GM23338 (cell line): Measurements from ENCODE around the gene AP3S1. TPM values are rescaled to one million over a fixed set of nuclear protein-coding genes. Genes with fewer than 3 reads are reported as not detected.
"Not testable (repeated sequence)": the region's sequence is repeated elsewhere in the genome, so short reads cannot be mapped to it uniquely, and the experiment has no call there.

ENCODE experiments used
- ATAC-seq: fragments of 200-7000 bp; cut with Tn5 transposase; 3 replicates; pipeline ENCODE4 v1.9.1; 2020
- DNase-seq: peaks from one replicate; pipeline ENCODE4 v3.0.0-alpha.2; 2015; ENCODE audit warnings: low spot score
- H2AFZ ChIP-seq: fragments of 200-600 bp; sonication (generic); 2 replicates; pipeline ENCODE4 v1.8.0; 2016; ENCODE audit warnings: antibody characterized with exemption, mild to moderate bottlenecking, moderate library complexity
- H3F3A ChIP-seq: fragments of 200-600 bp; sonication (generic); replicated peaks from 2 replicates; pipeline ENCODE4 v1.8.0; 2017; ENCODE audit warnings: antibody characterized with exemption, mixed run types, low read depth
- H3K27ac ChIP-seq: fragments of 200-600 bp; sonication (generic); 2 replicates; pipeline ENCODE4 v1.6.1; 2016; ENCODE audit warnings: low read depth
- H3K27me3 ChIP-seq: fragments of 200-600 bp; sonication (generic); 2 replicates; pipeline ENCODE4 v1.8.0; 2016; ENCODE audit warnings: mild to moderate bottlenecking, mixed run types, moderate library complexity; ENCODE audit not compliant: insufficient read depth
- H3K36me3 ChIP-seq: fragments of 200-600 bp; sonication (generic); 2 replicates; pipeline ENCODE4 v1.8.0; 2016; ENCODE audit warnings: mild to moderate bottlenecking; ENCODE audit not compliant: insufficient read depth
- H3K4me1 ChIP-seq: fragments of 200-600 bp; sonication (generic); 2 replicates; pipeline ENCODE4 v1.8.0; 2016; ENCODE audit warnings: mild to moderate bottlenecking, moderate library complexity; ENCODE audit not compliant: insufficient read depth
- H3K4me2 ChIP-seq: fragments of 200-600 bp; sonication (generic); 2 replicates; pipeline ENCODE4 v1.7.1; 2017; ENCODE audit warnings: mixed run types
- H3K4me3 ChIP-seq: fragments of 200-600 bp; sonication (generic); 2 replicates; pipeline ENCODE4 v1.6.1; 2016; ENCODE audit warnings: mixed run types
- H3K79me2 ChIP-seq: fragments of 200-600 bp; sonication (generic); replicated peaks from 2 replicates; pipeline ENCODE4 v1.8.0; 2017; ENCODE audit warnings: mild to moderate bottlenecking; ENCODE audit not compliant: insufficient read depth
- H3K9me2 ChIP-seq: fragments of 200-600 bp; sonication (generic); 2 replicates; pipeline ENCODE4 v1.8.0; 2017; ENCODE audit not compliant: insufficient read depth
- H4K20me1 ChIP-seq: fragments of 200-600 bp; sonication (generic); replicated peaks from 2 replicates; pipeline ENCODE4 v1.8.0; 2017; ENCODE audit warnings: mild to moderate bottlenecking; ENCODE audit not compliant: insufficient read depth
- H3K27ac Mint-ChIP-seq: 2 replicates; pipeline ENCODE4 v1.8.0; 2020; ENCODE audit warnings: inconsistent platforms, mild to moderate bottlenecking, moderate library complexity, mixed read lengths
- H3K27me3 Mint-ChIP-seq: 3 replicates; pipeline ENCODE4 v1.8.0; 2022; ENCODE audit warnings: low read depth, mild to moderate bottlenecking, moderate library complexity, mixed read lengths, inconsistent platforms; ENCODE audit not compliant: insufficient read depth, poor library complexity
- H3K36me3 Mint-ChIP-seq: 3 replicates; pipeline ENCODE4 v1.8.0; 2021; ENCODE audit warnings: low read depth, mild to moderate bottlenecking, inconsistent platforms, moderate library complexity, mixed read lengths
- H3K4me1 Mint-ChIP-seq: 3 replicates; pipeline ENCODE4 v1.8.0; 2020; ENCODE audit warnings: mild to moderate bottlenecking, inconsistent platforms, mixed read lengths
- H3K4me3 Mint-ChIP-seq: 3 replicates; pipeline ENCODE4 v1.8.0; 2021; ENCODE audit warnings: moderate library complexity, mild to moderate bottlenecking, inconsistent platforms, mixed read lengths
- H3K9me3 Mint-ChIP-seq: 3 replicates; pipeline ENCODE4 v1.8.0; 2020; ENCODE audit warnings: moderate library complexity, mild to moderate bottlenecking, inconsistent platforms, mixed read lengths
- EZH2phosphoT487 ChIP-seq: fragments of 200-600 bp; sonication (generic); IDR thresholded peaks from one replicate; pipeline ENCODE4 v1.8.1; 2018; ENCODE audit warnings: antibody characterized with exemption; ENCODE audit not compliant: unreplicated experiment
- JUNB ChIP-seq: IDR thresholded peaks from one replicate; pipeline ENCODE4 v1.6.1; 2016; ENCODE audit warnings: antibody characterized with exemption; ENCODE audit not compliant: unreplicated experiment
- NANOG ChIP-seq: IDR thresholded peaks from 2 replicates; pipeline ENCODE4 v1.6.1; 2016; ENCODE audit warnings: antibody characterized with exemption, borderline replicate concordance
- POLR2AphosphoS5 ChIP-seq: IDR thresholded peaks from 2 replicates; pipeline ENCODE4 v1.6.1; 2016; ENCODE audit warnings: antibody characterized with exemption, low read depth
- ZNF114 ChIP-seq: fragments of 250-450 bp; sonication (Bioruptor Pico); IDR thresholded peaks from 2 replicates; pipeline ENCODE4 v1.5.0; 2020; ENCODE audit warnings: mild to moderate bottlenecking, moderate library complexity
- ZNF331 ChIP-seq: fragments of 250-450 bp; sonication (Bioruptor Pico); IDR thresholded peaks from 2 replicates; pipeline ENCODE4 v1.5.0; 2020; ENCODE audit warnings: low read depth, mild to moderate bottlenecking, moderate library complexity
- polyA plus RNA-seq: library from polyadenylated mRNA; unstranded; fragments of >200 nt; fragmentation: Nextera tagmentation; extraction: Ambion mirVana; gene quantifications from 2 replicates; pipeline ENCODE4 v1.2.1, GENCODE V29; 2016
- total RNA-seq: library from RNA; depleted of rRNA; stranded (reverse); fragments of >200 nt; shearing (Covaris generic); gene quantifications from 2 replicates; pipeline ENCODE4 v1.2.3, GENCODE V29; 2014
- TF ChIP-seq, protein P1 (sequence below): IDR thresholded peaks from 2 replicates; pipeline ENCODE4 v1.6.1; 2016; ENCODE audit warnings: antibody characterized with exemption
- TF ChIP-seq, protein P2 (sequence below), 2 experiments: fragments of 200-600 bp in 1 of 2; sonication (generic) in 1 of 2; conservative IDR thresholded peaks; 2 replicates each; pipeline versions ENCODE4 v1.5.1 to v1.6.1; 2016 to 2017; ENCODE audit warnings: antibody characterized with exemption in 2 of 2, low read depth in 2 of 2, mild to moderate bottlenecking in 2 of 2, moderate library complexity in 1 of 2
- TF ChIP-seq, protein P3 (sequence below): fragments of 250-450 bp; sonication (Bioruptor Pico); IDR thresholded peaks from 2 replicates; pipeline ENCODE4 v1.5.0; 2020; ENCODE audit warnings: mild to moderate bottlenecking, moderate library complexity

Gene AP3S1
- total and polyA plus RNA-seq, 2 experiments from 2014 or later = 143 to 232 TPM

DNA sequence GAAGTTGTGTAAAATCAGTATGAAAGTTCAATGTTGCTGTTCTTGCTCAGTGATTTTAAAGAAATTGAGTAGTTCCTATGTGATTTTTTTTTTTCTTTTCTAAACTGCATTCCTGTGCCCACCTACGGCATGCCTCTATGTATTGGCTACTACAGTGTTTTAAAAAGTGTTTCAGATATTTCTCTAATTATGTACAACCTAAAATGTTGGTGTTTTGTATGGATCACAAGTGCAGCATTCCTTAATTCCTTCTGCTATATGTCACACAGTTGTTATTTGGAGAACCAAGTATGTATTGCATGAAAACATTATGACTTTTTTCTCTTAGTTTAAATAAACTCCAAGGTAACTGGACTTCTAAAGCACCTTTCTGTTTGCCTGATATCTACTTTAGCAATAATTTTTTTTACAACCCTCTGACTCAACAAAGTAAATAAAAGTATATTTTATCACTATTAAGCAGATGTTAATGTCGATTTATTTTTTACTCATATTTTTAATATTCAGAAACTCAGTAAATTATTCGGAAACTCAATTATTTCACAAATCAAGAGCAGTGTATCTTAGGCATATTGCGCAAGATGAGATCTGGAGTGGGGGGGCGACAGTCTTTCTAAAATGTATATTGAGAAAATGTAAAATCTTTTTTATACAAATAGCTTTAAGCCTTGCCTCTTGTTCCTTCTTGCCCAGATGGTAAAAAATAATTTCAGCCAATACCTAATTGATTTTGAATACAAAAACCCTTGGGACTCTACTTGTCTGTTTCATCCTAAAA is 72.1 kb downstream of the AP3S1 start:
- not testable (repeated sequence) for H3K79me2 ChIP-seq

DNA sequence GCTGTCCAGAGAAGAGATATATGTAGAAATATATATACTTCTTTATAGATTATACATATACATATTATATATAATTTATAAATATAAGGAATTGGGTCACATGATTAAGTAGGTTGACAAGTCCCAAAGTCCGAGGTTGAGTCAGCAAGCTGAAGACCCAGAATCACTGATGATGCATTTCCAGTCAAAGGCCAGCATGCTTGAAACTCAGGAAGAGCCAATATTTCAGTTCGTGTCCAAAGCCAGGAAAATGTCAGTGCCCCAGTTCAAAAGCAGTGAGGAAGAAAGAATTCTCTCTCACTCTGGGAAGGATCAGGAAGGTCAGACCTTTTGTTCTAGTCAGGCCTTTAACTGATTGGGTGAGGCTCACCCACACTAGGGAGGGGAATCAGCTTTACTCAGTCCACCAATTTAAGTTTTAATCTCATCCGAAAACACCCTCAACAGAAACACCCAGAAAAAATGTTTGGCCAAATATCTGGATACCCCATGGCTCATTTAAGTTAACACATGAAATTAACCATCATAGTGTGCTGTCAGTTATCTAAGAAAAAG is 78.5 kb downstream of the AP3S1 start:
- no peak overlapping the region for H3K4me3 Mint-ChIP-seq
- H3K4me3 ChIP-seq = no peak overlapping the region
- no peaks in the 10 kb centered on the region for H3K4me1 ChIP-seq
- H3K9me3 Mint-ChIP-seq = no peaks in the 10 kb centered on the region
- no peak overlapping the region for H3K27ac ChIP-seq
- no peaks in the 10 kb centered on the region for H3K36me3 Mint-ChIP-seq
- no peaks in the 10 kb centered on the region for H3K36me3 ChIP-seq
- no peaks in the 10 kb centered on the region for H3K27me3 Mint-ChIP-seq
- no peak overlapping the region for H2AFZ ChIP-seq
- H3K27me3 ChIP-seq = no peaks in the 10 kb centered on the region
- H3F3A ChIP-seq = no peaks in the 10 kb centered on the region
- H3K27ac Mint-ChIP-seq = no peak overlapping the region
- no peaks in the 10 kb centered on the region for H3K79me2 ChIP-seq
- H3K4me2 ChIP-seq = no peak overlapping the region
- DNase-seq = no peak
- no peaks in the 10 kb centered on the region for H3K9me2 ChIP-seq
- no peaks in the 10 kb centered on the region for H3K4me1 Mint-ChIP-seq
- no peak for ATAC-seq
- H4K20me1 ChIP-seq = no peaks in the 10 kb centered on the region
- no peak for TF ChIP-seq POLR2AphosphoS5
- TF ChIP-seq EZH2phosphoT487 = no peak
- no peak for TF ChIP-seq JUNB
- TF ChIP-seq, protein P1, sequence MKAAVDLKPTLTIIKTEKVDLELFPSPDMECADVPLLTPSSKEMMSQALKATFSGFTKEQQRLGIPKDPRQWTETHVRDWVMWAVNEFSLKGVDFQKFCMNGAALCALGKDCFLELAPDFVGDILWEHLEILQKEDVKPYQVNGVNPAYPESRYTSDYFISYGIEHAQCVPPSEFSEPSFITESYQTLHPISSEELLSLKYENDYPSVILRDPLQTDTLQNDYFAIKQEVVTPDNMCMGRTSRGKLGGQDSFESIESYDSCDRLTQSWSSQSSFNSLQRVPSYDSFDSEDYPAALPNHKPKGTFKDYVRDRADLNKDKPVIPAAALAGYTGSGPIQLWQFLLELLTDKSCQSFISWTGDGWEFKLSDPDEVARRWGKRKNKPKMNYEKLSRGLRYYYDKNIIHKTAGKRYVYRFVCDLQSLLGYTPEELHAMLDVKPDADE = no peak
- no peak for TF ChIP-seq NANOG
- no peak for TF ChIP-seq ZNF331 (CRISPR knock-in tag)
- TF ChIP-seq ZNF114 = no peak
- TF ChIP-seq, protein P2, sequence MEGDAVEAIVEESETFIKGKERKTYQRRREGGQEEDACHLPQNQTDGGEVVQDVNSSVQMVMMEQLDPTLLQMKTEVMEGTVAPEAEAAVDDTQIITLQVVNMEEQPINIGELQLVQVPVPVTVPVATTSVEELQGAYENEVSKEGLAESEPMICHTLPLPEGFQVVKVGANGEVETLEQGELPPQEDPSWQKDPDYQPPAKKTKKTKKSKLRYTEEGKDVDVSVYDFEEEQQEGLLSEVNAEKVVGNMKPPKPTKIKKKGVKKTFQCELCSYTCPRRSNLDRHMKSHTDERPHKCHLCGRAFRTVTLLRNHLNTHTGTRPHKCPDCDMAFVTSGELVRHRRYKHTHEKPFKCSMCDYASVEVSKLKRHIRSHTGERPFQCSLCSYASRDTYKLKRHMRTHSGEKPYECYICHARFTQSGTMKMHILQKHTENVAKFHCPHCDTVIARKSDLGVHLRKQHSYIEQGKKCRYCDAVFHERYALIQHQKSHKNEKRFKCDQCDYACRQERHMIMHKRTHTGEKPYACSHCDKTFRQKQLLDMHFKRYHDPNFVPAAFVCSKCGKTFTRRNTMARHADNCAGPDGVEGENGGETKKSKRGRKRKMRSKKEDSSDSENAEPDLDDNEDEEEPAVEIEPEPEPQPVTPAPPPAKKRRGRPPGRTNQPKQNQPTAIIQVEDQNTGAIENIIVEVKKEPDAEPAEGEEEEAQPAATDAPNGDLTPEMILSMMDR (conservative IDR thresholded peaks at IDR 0.05; ENCODE audit: low read depth in 2 of 2) = no peak
- TF ChIP-seq, protein P3, sequence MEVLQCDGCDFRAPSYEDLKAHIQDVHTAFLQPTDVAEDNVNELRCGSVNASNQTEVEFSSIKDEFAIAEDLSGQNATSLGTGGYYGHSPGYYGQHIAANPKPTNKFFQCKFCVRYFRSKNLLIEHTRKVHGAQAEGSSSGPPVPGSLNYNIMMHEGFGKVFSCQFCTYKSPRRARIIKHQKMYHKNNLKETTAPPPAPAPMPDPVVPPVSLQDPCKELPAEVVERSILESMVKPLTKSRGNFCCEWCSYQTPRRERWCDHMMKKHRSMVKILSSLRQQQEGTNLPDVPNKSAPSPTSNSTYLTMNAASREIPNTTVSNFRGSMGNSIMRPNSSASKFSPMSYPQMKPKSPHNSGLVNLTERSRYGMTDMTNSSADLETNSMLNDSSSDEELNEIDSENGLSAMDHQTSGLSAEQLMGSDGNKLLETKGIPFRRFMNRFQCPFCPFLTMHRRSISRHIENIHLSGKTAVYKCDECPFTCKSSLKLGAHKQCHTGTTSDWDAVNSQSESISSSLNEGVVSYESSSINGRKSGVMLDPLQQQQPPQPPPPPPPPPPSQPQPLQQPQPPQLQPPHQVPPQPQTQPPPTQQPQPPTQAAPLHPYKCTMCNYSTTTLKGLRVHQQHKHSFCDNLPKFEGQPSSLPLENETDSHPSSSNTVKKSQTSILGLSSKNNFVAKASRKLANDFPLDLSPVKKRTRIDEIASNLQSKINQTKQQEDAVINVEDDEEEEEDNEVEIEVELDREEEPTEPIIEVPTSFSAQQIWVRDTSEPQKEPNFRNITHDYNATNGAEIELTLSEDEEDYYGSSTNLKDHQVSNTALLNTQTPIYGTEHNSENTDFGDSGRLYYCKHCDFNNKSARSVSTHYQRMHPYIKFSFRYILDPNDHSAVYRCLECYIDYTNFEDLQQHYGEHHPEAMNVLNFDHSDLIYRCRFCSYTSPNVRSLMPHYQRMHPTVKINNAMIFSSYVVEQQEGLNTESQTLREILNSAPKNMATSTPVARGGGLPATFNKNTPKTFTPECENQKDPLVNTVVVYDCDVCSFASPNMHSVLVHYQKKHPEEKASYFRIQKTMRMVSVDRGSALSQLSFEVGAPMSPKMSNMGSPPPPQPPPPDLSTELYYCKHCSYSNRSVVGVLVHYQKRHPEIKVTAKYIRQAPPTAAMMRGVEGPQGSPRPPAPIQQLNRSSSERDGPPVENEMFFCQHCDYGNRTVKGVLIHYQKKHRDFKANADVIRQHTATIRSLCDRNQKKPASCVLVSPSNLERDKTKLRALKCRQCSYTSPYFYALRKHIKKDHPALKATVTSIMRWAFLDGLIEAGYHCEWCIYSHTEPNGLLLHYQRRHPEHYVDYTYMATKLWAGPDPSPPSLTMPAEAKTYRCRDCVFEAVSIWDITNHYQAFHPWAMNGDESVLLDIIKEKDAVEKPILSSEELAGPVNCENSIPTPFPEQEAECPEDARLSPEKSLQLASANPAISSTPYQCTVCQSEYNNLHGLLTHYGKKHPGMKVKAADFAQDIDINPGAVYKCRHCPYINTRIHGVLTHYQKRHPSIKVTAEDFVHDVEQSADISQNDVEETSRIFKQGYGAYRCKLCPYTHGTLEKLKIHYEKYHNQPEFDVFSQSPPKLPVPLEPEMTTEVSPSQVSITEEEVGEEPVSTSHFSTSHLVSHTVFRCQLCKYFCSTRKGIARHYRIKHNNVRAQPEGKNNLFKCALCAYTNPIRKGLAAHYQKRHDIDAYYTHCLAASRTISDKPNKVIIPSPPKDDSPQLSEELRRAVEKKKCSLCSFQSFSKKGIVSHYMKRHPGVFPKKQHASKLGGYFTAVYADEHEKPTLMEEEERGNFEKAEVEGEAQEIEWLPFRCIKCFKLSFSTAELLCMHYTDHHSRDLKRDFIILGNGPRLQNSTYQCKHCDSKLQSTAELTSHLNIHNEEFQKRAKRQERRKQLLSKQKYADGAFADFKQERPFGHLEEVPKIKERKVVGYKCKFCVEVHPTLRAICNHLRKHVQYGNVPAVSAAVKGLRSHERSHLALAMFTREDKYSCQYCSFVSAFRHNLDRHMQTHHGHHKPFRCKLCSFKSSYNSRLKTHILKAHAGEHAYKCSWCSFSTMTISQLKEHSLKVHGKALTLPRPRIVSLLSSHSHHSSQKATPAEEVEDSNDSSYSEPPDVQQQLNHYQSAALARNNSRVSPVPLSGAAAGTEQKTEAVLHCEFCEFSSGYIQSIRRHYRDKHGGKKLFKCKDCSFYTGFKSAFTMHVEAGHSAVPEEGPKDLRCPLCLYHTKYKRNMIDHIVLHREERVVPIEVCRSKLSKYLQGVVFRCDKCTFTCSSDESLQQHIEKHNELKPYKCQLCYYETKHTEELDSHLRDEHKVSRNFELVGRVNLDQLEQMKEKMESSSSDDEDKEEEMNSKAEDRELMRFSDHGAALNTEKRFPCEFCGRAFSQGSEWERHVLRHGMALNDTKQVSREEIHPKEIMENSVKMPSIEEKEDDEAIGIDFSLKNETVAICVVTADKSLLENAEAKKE (CRISPR knock-in tag) = no peak

More for the DNA sequence above, 72.1 kb downstream of the AP3S1 start:
- not testable (repeated sequence) for H3K27me3 ChIP-seq, H3K4me1 ChIP-seq, H3K9me3 Mint-ChIP-seq, H3K4me3 Mint-ChIP-seq, H3K36me3 ChIP-seq, H3K27ac Mint-ChIP-seq, H3K27me3 Mint-ChIP-seq, H3K27ac ChIP-seq, H3K36me3 Mint-ChIP-seq, ATAC-seq, H3F3A ChIP-seq, H3K9me2 ChIP-seq, H4K20me1 ChIP-seq, H3K4me3 ChIP-seq, H3K4me2 ChIP-seq, H2AFZ ChIP-seq, H3K4me1 Mint-ChIP-seq, DNase-seq
